Right lung (tissue), 5 donors: ENCODE results near the gene CEPT1. TPM values are rescaled to one million over a fixed set of nuclear protein-coding genes. Genes with fewer than 3 reads are reported as not detected.

Experiments used
- DNase-seq, 2 donors: peaks; one replicate each; pipeline ENCODE4 v3.0.0-alpha.2; 2013
- polyA plus RNA-seq, 5 donors: library from polyadenylated mRNA; unstranded; fragments of 120-200 nt; gene quantifications; one replicate each; pipeline versions ENCODE4 v1.2.1 to v1.2.3, GENCODE V29; 2013; ENCODE audit warnings: inconsistent platforms in 1 of 5, low replicate concordance in 1 of 5; ENCODE audit not compliant: insufficient read length in 5 of 5, insufficient read depth in 1 of 5

Gene CEPT1
- polyA plus RNA-seq, 5 donors = 42.8 to 69.6 (median 59.9) TPM

- no peak for DNase-seq
Measured at GRCh38 chr1:111145542-111145941, 5.5 kb downstream of the CEPT1 start.

GRCh38 chr1:111145963-111146768 lies 6.1 kb downstream of the CEPT1 start:
- no peak for DNase-seq

GRCh38 chr1:111147948-111148347 lies 7.9 kb downstream of the CEPT1 start:
- no peak for DNase-seq

GRCh38 chr1:111148376-111148881 lies 8.4 kb downstream of the CEPT1 start:
- no peak for DNase-seq

GRCh38 chr1:111151838-111152237 lies 11.8 kb downstream of the CEPT1 start:
- no peak for DNase-seq

- no peak for DNase-seq
Measured at GRCh38 chr1:111154021-111154999, 14.3 kb downstream of the CEPT1 start.

- no peak for DNase-seq
Measured at GRCh38 chr1:111157431-111157830, 17.4 kb downstream of the CEPT1 start.

GRCh38 chr1:111161843-111162487 lies 21.9 kb downstream of the CEPT1 start:
- peak in 1 of 2 donors; percentile 1 for DNase-seq

- DNase-seq = peak in 1 of 2 donors; percentile 6
Measured at GRCh38 chr1:111162488-111162880, 22.5 kb downstream of the CEPT1 start.

- DNase-seq = no peak
Measured at GRCh38 chr1:111163363-111163762, 23.3 kb downstream of the CEPT1 start.

- no peak for DNase-seq
Measured at GRCh38 chr1:111164151-111164550, 24.1 kb downstream of the CEPT1 start.

- DNase-seq = no peak
Measured at GRCh38 chr1:111172463-111172862, 32.4 kb downstream of the CEPT1 start.

- DNase-seq = no peak
Measured at GRCh38 chr1:111174070-111174469, 34.0 kb downstream of the CEPT1 start.

- no peak for DNase-seq
Measured at GRCh38 chr1:111175349-111175748, 35.3 kb downstream of the CEPT1 start.

- DNase-seq = no peak
Measured at GRCh38 chr1:111176678-111177077, 36.7 kb downstream of the CEPT1 start.

GRCh38 chr1:111179968-111180533 lies 40.0 kb downstream of the CEPT1 start:
- no peak for DNase-seq

GRCh38 chr1:111182052-111182451 lies 42.0 kb downstream of the CEPT1 start:
- DNase-seq = no peak

GRCh38 chr1:111183308-111184069 lies 43.5 kb downstream of the CEPT1 start:
- DNase-seq = no peak

GRCh38 chr1:111184663-111185062 lies 44.6 kb downstream of the CEPT1 start:
- no peak for DNase-seq

GRCh38 chr1:111190931-111191451 lies 51.0 kb downstream of the CEPT1 start:
- peak in 1 of 2 donors; percentile 57 for DNase-seq
